Hematopoietic multipotent progenitor cell (in vitro differentiated cells): Measurements from ENCODE around the gene DCDC1. TPM values are rescaled to one million over a fixed set of nuclear protein-coding genes. Genes with fewer than 3 reads are reported as not detected.
A peak's percentile ranks its signal among the peaks of the same experiment; 100 is the strongest.

ENCODE experiments used
- DNase-seq, 3 donors: peaks; one replicate each; pipeline ENCODE4 v3.0.0-alpha.2; 2011 to 2015; ENCODE audit warnings: low read depth in 2 of 3, low spot score in 2 of 3
- total RNA-seq: library from RNA; depleted of rRNA; stranded (reverse); fragments of >200 nt; gene quantifications from one replicate; pipeline ENCODE4 v1.2.3, GENCODE V29; 2012

The DCDC1 gene
- total RNA-seq, 1 donor = not detected

GRCh38 chr11:30863209-30863608 is 506.3 kb downstream of the DCDC1 start:
- no peak for DNase-seq

GRCh38 chr11:30861531-30861930 is 508.0 kb downstream of the DCDC1 start:
- DNase-seq = no peak

GRCh38 chr11:30861064-30861463 is 508.5 kb downstream of the DCDC1 start:
- DNase-seq = no peak

DNA sequence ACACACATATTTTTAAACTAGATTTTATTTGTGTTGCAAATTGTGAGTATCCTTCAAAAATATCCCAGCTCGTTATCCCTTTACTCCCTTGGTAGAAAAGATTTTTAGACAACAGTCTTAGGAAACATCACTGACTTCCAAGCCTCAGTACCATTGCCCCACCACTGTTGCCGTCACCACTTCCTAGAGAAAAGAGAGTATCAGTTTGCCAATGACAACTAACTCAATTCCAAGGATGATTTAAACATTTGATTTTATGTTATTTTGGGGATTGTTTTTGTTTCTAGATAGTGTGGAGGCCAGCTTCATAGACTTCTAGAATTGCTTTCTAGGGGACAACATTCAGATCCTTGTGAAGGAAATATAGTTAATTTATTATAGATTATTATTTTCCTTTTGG is 509.4 kb downstream of the DCDC1 start:
- no peak for DNase-seq

DNA sequence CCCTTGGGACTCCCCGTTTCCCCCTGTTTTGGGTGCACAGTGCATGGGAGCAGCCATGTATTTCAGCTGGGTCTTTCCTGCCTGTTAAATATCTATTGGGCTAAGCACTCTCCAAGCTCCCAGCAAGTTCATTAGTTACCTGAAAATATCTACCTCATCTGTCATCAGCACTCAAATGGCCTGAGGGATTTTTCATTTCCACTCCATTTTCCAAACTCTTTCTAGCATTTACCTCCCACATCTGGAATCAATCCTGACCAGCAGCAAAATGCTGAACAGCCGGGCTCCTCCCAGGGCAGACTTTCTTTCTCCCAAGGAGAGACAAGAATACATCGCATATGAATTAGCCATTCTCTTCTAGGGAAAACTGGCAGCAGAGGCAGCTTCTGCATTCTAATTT is 509.9 kb downstream of the DCDC1 start:
- DNase-seq = no peak

GRCh38 chr11:30855383-30856006 is 514.0 kb downstream of the DCDC1 start:
- DNase-seq = peak in 2 of 3 donors; percentile 6 to 48

DNA sequence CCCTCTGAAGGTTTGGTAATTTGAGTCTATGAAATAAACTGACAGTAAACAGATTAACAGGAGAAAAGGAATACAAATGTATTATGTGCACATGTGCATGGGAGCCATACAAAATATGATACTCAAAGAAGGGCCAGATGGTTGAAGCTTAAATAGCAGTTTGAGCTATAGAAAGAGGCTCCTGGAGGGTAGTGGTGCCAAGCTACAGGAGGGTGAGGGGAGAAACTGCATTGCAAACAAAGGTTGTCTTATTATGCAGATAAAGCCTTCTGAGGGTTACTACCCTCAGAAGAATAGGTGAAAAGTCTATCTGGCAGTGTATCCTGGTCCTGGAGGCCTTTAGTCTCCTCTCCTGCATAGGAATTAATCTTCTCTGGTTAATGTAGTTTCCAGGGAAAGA is 516.1 kb downstream of the DCDC1 start:
- DNase-seq = no peak

- DNase-seq = no peak
These were observed 516.9 kb downstream of the DCDC1 start for GRCh38 chr11:30852645-30853044.

DNA sequence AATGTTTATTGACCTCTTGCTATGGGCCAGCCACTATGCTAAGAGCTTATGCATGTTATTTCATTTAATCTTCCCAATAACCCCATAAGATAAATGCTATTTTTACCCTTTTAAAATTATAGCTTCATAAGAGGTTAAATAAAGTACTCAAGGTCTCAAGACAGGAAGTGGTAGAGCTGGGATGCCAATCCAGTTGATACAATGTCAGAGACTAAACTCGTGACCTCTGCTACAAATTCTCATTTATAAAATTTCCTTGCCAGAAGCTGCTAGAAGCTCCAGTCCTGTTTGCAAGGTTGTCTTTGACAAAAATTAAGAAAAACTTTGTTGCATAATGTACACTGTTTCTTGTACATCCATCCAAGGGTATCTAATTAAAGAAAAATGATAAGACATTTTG is 517.4 kb downstream of the DCDC1 start:
- no peak for DNase-seq

GRCh38 chr11:30837252-30837651 is 532.3 kb downstream of the DCDC1 start:
- DNase-seq = no peak

- no peak for DNase-seq
These were observed 536.7 kb downstream of the DCDC1 start for GRCh38 chr11:30832831-30833230.

GRCh38 chr11:30830681-30831080 is 538.9 kb downstream of the DCDC1 start:
- DNase-seq = no peak

DNA sequence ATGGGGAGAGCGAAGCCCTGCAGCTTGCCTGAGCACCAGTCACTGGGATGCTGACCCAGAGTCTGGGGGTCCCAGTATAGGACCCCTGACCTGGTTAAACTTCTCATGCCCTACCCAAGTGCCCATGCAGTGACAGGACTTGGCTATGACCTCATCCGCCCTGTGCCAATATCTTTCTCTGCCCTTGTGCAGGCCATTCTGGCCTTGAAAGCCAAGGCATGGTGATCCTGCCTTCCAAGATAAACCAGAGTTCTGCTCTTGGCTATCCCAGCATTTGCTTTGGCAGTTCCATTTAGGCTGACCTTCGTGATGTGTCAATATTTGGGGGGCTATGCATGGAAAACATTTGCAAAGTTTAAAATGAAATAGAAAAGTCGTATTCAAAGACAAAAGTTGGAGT is 542.6 kb downstream of the DCDC1 start:
- DNase-seq = no peak

- no peak for DNase-seq
These were observed 543.8 kb downstream of the DCDC1 start for GRCh38 chr11:30825723-30826122.

DNA sequence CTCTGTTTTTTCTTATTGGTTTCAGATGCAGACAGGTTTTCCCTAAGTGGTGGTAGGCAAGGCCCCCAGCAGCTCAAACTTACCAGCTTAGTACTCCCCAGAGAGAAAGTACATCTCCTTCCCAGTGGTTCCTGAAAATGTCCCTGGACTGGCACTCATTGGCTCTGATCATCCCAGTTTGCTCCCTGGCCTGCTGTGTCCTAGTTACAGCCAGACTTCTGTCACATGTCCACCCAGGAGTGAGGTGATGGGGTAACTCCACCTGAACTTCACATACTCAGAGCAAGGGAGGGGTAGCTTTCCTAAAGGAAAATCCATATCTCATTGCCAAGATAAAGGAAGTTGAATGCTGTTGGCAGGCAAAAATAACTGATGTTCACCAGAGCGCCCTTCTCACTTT is 546.4 kb downstream of the DCDC1 start:
- DNase-seq = no peak

DNA sequence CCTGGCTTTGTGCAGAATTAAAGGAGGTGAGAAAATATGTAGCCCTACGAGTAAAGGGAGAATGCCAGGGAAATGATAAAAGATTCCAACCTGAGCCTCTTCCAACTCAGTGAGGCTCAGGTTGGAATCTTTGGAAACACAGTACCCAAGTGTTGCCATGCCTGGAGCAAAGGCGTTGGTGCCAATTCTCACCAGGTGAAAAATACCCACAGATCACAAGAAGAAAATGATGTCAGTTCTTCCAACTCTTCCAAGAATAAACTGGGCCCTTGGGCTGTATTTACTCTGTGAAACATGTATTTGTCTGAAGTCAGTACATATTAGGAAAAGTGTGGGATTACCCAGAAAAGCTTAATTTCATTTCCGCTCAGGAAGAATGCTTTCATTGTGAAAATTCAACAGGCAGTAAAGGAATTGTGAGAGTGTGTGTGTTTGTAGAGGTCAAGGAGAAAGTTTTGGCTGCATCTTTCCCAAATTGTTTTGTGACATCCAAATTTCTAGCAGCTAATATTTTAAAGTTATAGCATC is 548.0 kb downstream of the DCDC1 start:
- no peak for DNase-seq

DNA sequence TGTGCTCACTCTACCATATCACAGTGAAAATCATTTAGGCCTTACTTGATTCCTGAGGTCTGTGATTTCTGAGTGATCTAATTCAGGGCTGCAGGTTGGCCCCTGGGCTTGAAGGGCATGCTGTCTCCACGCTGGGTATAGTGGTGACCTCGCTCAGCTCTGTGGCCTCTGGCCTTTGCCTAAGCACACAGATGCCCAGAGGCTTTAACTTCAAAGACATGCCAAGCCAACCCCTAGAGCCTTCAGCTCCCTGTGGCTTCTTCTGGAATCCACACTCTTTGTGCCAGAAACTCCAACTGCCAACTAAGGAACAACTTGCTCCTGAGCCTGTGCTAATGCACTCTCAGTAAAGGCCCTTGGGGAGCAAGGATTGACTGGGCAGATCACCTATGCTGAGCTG is 550.8 kb downstream of the DCDC1 start:
- DNase-seq = no peak

DNA sequence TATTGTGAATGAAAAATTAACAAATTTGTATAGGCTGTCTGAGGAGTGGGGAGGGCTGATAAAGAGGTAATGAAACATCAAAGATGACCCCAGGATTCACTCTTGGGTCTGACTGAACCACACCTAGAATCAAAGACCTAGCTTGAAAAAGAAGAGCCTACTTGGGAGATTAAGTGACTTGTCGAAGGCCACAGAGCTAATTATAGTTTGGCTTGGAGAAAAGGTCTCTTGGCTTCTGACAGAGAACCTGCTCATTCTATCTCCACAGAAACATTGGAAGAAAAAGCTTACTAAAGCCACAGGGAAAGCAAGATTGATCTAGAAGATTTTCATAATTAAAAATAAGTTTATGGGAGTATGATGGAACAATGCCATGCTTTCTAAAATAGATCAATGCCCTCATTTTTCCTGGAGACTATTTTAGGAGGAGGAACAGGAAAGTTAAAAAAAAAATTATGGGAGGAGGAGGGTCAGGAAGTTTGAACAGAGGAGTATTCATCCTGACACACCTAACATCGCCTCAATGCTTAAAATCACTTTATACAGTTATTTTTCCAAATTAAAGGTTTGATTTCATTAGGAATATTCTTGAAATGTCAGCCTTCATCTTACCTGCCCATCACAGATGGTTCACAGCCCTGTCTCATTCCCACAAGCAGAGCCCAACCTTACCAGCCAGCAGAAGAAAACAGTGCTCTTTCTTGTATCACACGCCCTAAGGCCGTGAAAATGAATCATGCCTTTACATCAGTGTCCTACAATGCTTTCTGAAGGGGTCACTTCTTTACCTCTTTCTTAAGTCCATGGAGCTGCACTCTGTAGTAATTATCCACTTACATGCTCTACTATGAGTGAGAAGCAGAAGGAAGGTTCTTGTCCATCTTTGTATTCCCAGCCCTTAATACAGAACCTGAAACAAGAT is 552.3 kb downstream of the DCDC1 start:
- DNase-seq = no peak

- no peak for DNase-seq
These were observed 553.9 kb downstream of the DCDC1 start for GRCh38 chr11:30815619-30816018.

DNA sequence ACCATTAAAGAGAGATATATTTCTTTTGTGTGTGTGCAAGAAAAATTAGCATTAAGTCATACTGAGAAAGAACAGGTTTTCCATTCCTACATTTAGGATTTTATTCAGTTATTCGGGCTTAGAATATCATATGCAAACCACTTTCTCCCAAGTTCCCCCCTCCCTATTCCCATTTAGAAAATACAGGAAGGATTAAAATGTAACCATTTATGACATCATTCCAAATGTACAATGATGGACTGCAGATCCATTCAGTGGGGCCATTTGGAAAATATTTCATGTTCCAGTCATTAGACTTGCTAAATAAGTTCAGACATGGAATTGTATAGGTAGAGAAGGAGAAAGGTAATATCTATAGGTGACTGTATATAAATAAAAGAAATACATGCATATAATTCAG is 554.8 kb downstream of the DCDC1 start:
- DNase-seq = no peak
